Raji (cell line): Measurements from ENCODE around the gene UPP2.

Experiments used
- POLR2A ChIP-seq: IDR thresholded peaks from 2 replicates; pipeline ENCODE4 v1.6.1; 2011; ENCODE audit warnings: low read depth, low read length, control low read depth; ENCODE audit not compliant: insufficient read depth

UPP2 gene

DNA sequence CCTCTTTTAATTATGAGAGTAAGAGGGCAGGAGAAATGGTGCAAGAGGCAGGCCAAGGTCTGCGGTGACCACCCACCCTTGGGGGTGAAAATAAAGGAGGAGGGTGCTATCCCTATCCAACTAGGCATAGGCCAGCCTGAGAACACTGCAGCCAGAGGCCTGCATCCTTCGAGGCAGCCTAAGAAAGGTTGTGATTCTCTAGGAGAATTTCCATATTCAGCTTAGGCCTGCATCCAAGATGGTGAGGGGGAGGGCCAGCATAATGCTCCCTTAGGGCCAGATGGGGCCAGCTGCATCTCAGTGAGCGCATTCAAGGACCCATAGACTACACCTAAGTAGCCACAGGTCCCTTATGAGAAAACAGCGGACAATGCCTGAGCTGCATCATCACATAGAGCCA lies 3.5 kb upstream of the UPP2 start:
- TF ChIP-seq POLR2A = no peak

GRCh38 chr2:158099716-158100115 lies 2.0 kb upstream of the UPP2 start:
- no peak for TF ChIP-seq POLR2A

DNA sequence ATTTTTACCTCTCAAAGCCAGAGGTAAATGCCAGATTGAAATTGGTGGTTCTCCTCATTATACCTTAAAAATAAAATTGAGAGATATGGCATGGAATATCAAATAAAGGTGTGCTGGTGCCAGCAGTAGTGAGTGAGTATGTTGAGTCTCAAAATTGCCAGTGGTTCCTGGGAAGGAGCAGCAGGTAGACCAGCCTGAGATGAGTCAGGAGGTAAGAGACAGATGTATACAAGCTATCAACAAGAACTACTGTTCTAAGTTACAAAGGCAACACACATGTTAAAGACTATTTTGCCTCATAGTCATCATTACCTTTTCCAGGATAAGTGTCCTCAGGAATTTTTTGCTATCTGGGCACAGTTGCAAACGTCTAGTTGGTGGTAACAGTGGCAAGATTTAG lies 1.3 kb upstream of the UPP2 start:
- TF ChIP-seq POLR2A = no peak

- TF ChIP-seq POLR2A = no peak
Observed at GRCh38 chr2:158102446-158102845, 770 bp downstream of the UPP2 start.

DNA sequence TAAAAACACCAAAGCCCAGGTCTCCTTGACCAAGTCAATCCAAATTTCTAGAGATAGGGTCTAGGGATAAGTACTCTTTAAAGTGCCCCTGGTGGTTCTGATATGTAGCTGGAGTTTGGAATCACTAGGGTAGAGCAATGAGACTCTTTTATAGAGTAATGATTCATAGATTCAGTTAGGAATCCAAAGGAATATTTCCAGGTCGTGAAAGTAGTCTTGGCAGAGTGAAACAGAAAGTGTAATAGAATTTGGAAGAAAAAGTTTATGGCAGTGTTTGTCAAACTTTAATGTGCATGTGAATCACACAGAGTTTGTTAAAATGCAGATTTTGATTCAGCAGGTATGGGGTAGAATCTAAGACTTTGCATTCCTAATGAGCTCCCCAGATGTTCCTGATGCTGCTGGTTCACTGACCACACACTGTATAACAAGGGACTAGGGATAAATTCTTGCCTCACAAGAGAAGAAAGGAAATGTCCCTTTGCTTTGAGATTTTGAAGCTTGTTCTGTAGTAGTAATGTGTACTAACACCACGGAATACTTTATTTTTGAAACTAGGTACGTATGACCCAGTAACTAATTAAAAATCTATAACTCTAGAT lies 1.8 kb downstream of the UPP2 start:
- TF ChIP-seq POLR2A = no peak

GRCh38 chr2:158104903-158105302 lies 3.2 kb downstream of the UPP2 start:
- no peak for TF ChIP-seq POLR2A

DNA sequence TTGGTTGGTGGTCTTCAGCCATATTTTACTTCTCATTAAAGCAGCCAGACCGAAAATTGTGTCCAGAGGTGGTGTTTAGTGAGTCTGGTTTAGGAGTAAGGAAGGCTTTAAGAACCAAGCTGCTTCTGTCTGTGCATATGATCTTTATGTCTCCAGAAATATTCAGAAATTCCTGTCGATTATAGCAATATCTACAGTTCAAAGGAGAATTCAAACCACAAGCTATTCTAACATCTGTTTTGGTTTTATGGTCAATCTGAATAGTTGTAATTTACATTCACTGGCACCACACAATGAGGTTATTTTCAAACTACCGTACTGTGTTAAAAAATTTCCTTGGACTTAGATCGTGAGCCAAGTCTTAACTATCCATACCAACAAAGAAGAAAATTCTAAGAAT lies 11.3 kb downstream of the UPP2 start:
- no peak for TF ChIP-seq POLR2A

DNA sequence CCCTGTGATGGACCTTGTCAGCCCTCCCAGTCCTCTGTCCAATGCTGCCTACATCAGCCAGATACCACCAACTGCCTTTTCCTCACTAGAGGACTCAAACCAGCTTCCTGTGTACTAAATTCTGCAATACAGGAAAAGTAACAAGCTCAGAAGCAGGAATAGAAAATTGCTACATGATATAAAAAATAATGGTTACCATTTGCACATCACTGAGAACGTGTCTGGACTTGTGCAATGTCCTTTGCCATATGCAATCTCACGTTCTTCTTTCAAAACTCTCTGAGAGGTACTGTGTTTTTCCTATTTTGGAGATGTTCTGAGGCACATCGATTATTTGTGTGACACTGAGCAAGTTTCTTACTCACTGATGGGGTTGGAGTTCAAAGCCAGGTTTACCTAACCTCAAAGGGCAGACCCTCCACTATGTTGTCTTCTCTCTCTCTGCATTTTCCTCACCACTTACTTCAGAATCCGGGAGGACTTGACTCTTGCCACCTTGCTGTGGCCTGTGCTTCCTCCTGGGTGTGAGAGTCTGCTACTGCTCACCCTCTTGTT lies 12.1 kb downstream of the UPP2 start:
- TF ChIP-seq POLR2A = no peak

DNA sequence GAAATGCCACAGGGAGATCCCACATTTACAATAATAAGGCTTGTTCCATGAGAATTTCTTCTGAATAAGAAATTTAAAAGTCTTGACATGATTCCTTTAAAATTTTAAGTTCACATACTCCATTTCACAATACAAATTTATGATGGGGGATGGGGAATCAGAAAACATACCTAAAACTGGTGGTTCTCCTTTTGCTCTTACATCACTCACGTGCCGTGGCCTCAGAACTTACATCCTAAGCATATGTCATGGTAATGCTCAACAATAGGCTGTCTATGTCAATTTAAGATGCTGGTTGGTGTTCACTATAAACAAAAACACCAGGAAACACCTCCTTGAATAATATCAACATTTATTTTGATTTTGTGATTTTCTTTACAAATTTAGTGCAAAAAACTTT lies 12.8 kb downstream of the UPP2 start:
- no peak for TF ChIP-seq POLR2A

GRCh38 chr2:158115202-158115767 lies 13.6 kb downstream of the UPP2 start:
- no peak for TF ChIP-seq POLR2A

- no peak for TF ChIP-seq POLR2A
Observed at GRCh38 chr2:158116936-158117335, 15.3 kb downstream of the UPP2 start.

DNA sequence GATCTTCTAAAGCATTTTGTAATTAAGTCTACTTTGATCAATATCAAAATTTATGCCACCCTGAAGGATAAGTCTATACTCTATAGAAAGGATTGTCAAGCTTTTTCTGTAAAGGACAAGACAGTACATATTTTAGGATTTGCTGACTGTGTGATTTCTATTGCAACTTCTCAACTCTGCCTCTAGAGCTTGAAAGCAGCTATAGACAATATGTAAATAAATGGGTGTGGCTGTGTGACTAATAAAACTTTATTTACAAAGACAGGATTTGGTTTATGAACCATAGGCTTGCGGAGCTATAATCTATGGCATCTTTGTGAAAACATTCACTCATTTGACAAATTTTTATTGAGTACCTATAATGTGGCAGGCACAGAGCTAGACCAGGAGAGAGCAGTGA lies 18.4 kb downstream of the UPP2 start:
- no peak for TF ChIP-seq POLR2A

- no peak for TF ChIP-seq POLR2A
Observed at GRCh38 chr2:158120664-158121641, 19.3 kb downstream of the UPP2 start.

DNA sequence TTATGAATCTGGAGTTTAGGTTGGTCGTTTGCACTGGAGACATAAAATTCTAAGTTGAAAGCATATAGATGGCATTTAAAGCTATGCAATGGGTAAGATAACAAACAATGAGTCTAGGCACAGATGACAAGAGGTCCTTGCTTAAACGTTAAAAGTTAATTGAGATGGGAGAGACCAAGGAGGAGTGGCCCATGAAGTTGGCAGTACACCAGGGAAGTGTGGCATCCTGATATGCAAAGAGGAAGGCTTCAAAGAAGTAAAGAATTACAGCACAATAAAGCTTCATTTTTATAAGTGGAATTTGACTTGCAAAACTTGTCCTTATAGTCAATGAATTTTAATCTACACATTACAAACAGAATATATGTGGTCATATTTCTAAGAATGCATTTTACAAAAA lies 23.2 kb downstream of the UPP2 start:
- TF ChIP-seq POLR2A = no peak

GRCh38 chr2:158125756-158126498 lies 24.3 kb downstream of the UPP2 start:
- TF ChIP-seq POLR2A = no peak
